ENCODE results near the gene RPSA. TPM values are rescaled to one million over a fixed set of nuclear protein-coding genes. Genes with fewer than 3 reads are reported as not detected.

Gene RPSA
- total and polyA plus RNA-seq, 4 donors = 641 to 1,348 (median 1,169) TPM

DNA sequence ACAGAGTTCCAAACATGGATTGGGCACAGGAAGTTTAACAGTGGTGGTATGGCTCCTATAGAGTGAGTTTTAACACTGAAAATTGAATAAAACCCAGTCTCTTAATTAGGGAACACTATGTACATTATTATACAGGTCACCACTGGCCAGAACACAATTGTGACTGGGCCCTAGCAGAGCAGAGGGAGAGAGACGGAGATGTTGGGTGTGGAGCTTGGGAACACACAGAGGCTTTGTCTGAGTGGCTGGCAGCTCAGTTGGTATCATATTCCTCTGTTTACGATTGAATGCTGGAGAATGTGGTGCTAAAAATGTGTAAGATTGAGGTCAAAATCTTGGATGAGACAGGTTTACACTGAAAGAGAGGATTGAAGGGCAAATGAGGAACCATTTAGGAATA lies 54.2 kb downstream of the RPSA start:
- Histone ChIP-seq H3K4me3 (ENCODE audit: low read depth, low read length) (no peak overlapping the region), H3K4me1 (ENCODE audit: control insufficient read depth, insufficient read depth, low read length) (no peaks in the 10 kb centered on the region), H3K9me3 (ENCODE audit: control insufficient read depth, insufficient read depth, low read length) (no peaks in the 10 kb centered on the region), H3K27me3 (ENCODE audit: control insufficient read depth, insufficient read depth, low read length) (no peaks in the 10 kb centered on the region), H3K36me3 (ENCODE audit: control insufficient read depth, insufficient read depth, low read length) (no peaks in the 10 kb centered on the region), H3K27ac (ENCODE audit: low read depth, low read length) (no peak overlapping the region)
- 43% methylated on average over 2 of the region's 2 CpGs for WGBS (ENCODE audit: insufficient coverage)
- peak in 1 of 6 donors; percentile 24 for DNase-seq (ENCODE audit: low read depth in 4 of 6, low spot score in 6 of 6)

Small RNA genes lying within 50 kb of the gene (small RNA-seq; reads per million reads assigned to genes)
- gene SNORA6 (ENCODE audit: low replicate concordance) (not detected), gene SNORA62 (ENCODE audit: low replicate concordance) (not detected)

Other genes starting within 250 kb of the RPSA start
- gene XIRP1, start 214.1 kb upstream of the RPSA start, total RNA-seq = under 1 TPM; 0.20 to 0.50 TPM
- 1 to 10 TPM; 1.3 to 1.6 TPM for gene XIRP1, start 214.1 kb upstream of the RPSA start, polyA plus RNA-seq (ENCODE audit: insufficient read length in 2 of 2)
- 10 to 100 TPM; 27.7 to 42.1 TPM for gene CX3CR1, start 126.7 kb upstream of the RPSA start, total RNA-seq
- gene CX3CR1, start 126.7 kb upstream of the RPSA start, polyA plus RNA-seq (ENCODE audit: insufficient read length in 2 of 2) = 10 to 100 TPM; 43.2 to 70.2 TPM
- not detected for gene CCR8, start 77.0 kb upstream of the RPSA start, total RNA-seq
- gene CCR8, start 77.0 kb upstream of the RPSA start, polyA plus RNA-seq (ENCODE audit: insufficient read length in 2 of 2) = not detected
- 10 to 100 TPM; 17.6 to 23.6 TPM for gene SLC25A38, start 23.4 kb upstream of the RPSA start, total RNA-seq
- gene SLC25A38, start 23.4 kb upstream of the RPSA start, polyA plus RNA-seq (ENCODE audit: insufficient read length in 2 of 2) = 10 to 100 TPM; 34.9 to 36.9 TPM
- gene MOBP, start 61.0 kb downstream of the RPSA start, total RNA-seq = 100 to 1,000 TPM; 125 to 433 TPM
- gene MOBP, start 61.0 kb downstream of the RPSA start, polyA plus RNA-seq (ENCODE audit: insufficient read length in 2 of 2) = 100 to 1,000 TPM; 257 to 318 TPM